OCI-LY1 (cell line): ENCODE measurements around the gene BRD3OS.

Experiments
- H2AFZ ChIP-seq: fragments of 200-600 bp; sonication (generic), shearing (Covaris generic); 2 replicates; pipeline ENCODE4 v1.6.0; 2014; ENCODE audit warnings: antibody characterized with exemption, mild to moderate bottlenecking, low read length
- H3F3A ChIP-seq: fragments of 200-600 bp; sonication (generic), shearing (Covaris generic); 2 replicates; pipeline ENCODE4 v1.6.0; 2014; ENCODE audit warnings: mild to moderate bottlenecking, antibody characterized with exemption, low read length, moderate library complexity; ENCODE audit not compliant: insufficient read depth
- H3K27ac ChIP-seq: fragments of 200-600 bp; sonication (generic); 2 replicates; pipeline ENCODE4 v1.5.1; 2014; ENCODE audit warnings: low read length, mixed run types, mild to moderate bottlenecking, low read depth; ENCODE audit not compliant: poor library complexity, severe bottlenecking
- H3K27me3 ChIP-seq: fragments of 200-600 bp; sonication (generic); 2 replicates; pipeline ENCODE4 v1.6.0; 2014; ENCODE audit warnings: antibody characterized with exemption, mild to moderate bottlenecking, low read length, moderate library complexity; ENCODE audit not compliant: insufficient read depth
- H3K36me3 ChIP-seq: fragments of 200-600 bp; sonication (generic); 2 replicates; pipeline ENCODE4 v1.6.1; 2014; ENCODE audit warnings: mild to moderate bottlenecking, antibody characterized with exemption, low read length, moderate library complexity, mixed read lengths; ENCODE audit not compliant: insufficient read depth
- H3K4me1 ChIP-seq: fragments of 200-600 bp; sonication (generic); 2 replicates; pipeline ENCODE4 v1.5.1; 2014; ENCODE audit warnings: mild to moderate bottlenecking, low read length, moderate library complexity; ENCODE audit not compliant: insufficient read depth, severe bottlenecking
- H3K4me2 ChIP-seq: fragments of 200-600 bp; sonication (generic), shearing (Covaris generic); 2 replicates; pipeline ENCODE4 v1.6.1; 2014; ENCODE audit warnings: low read length
- H3K4me3 ChIP-seq: fragments of 200-600 bp; sonication (generic); 2 replicates; pipeline ENCODE4 v1.5.1; 2014; ENCODE audit warnings: low read length, low read depth, mild to moderate bottlenecking, mixed read lengths; ENCODE audit not compliant: poor library complexity, severe bottlenecking
- H3K79me2 ChIP-seq: fragments of 200-600 bp; shearing (Covaris generic); 2 replicates; pipeline ENCODE4 v1.6.1; 2016; ENCODE audit warnings: mixed run types, low read length, mixed read lengths; ENCODE audit not compliant: insufficient read depth
- H3K9ac ChIP-seq: fragments of 200-600 bp; sonication (generic), shearing (Covaris generic); 2 replicates; pipeline ENCODE4 v1.6.1; 2014; ENCODE audit warnings: mild to moderate bottlenecking, low read length, mixed read lengths
- H3K9me2 ChIP-seq: fragments of 200-600 bp; sonication (generic), shearing (Covaris generic); 2 replicates; pipeline ENCODE4 v1.6.1; 2014; ENCODE audit warnings: low read depth, mild to moderate bottlenecking, low read length, mixed read lengths
- H3K9me3 ChIP-seq: fragments of 200-600 bp; shearing (Covaris generic); 2 replicates; pipeline ENCODE4 v1.6.1; 2014; ENCODE audit warnings: low read length, mixed read lengths
- H4K20me1 ChIP-seq: fragments of 200-600 bp; sonication (generic), shearing (Covaris generic); 2 replicates; pipeline ENCODE4 v1.6.0; 2016; ENCODE audit warnings: mild to moderate bottlenecking, low read length; ENCODE audit not compliant: insufficient read depth
- EZH2 ChIP-seq: fragments of 200-600 bp; sonication (generic), shearing (Covaris generic); IDR thresholded peaks from 2 replicates; pipeline ENCODE4 v1.8.0; 2017; ENCODE audit warnings: borderline replicate concordance, mixed run types, mild to moderate bottlenecking, antibody characterized with exemption, low read length, moderate library complexity, mixed read lengths
- TF ChIP-seq, protein P1 (sequence below): fragments of 200-600 bp; sonication (generic), shearing (Covaris generic); IDR thresholded peaks from 2 replicates; pipeline ENCODE4 v1.5.1; 2017; ENCODE audit warnings: mild to moderate bottlenecking, antibody characterized with exemption, low read length, moderate library complexity, mixed read lengths

The BRD3OS gene

DNA sequence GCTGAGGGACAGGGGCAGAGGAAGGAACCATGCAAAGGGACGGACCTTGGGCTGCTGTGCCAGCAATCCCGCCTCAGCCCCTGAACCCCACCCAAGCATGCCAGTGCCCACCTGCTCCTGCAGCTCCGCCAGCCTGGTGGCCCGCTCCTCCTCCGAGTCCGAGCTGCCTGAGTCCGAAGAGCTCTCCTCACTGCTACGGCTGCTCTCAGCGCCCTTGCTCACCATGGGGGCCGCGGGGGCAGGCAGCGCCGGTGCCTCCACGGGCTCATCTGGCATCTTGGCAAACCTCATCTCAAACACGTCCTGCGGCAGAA is 16.3 kb downstream of the BRD3OS start:
- H3K27me3 ChIP-seq, result no peaks in the 10 kb centered on the region
- H3K4me2 ChIP-seq, result no peak overlapping the region
- H3K4me1 ChIP-seq, result no peaks in the 10 kb centered on the region
- H3K9me3 ChIP-seq, result no peaks in the 10 kb centered on the region
- no peak overlapping the region for H3K9ac ChIP-seq
- H3K36me3 ChIP-seq, result peaks cover 7% of the 10 kb centered on the region
- no peaks in the 10 kb centered on the region for H3K9me2 ChIP-seq
- no peaks in the 10 kb centered on the region for H4K20me1 ChIP-seq
- no peaks in the 10 kb centered on the region for H3F3A ChIP-seq
- H3K79me2 ChIP-seq, result no peaks in the 10 kb centered on the region
- H3K4me3 ChIP-seq, result no peak overlapping the region
- TF ChIP-seq, protein P1, sequence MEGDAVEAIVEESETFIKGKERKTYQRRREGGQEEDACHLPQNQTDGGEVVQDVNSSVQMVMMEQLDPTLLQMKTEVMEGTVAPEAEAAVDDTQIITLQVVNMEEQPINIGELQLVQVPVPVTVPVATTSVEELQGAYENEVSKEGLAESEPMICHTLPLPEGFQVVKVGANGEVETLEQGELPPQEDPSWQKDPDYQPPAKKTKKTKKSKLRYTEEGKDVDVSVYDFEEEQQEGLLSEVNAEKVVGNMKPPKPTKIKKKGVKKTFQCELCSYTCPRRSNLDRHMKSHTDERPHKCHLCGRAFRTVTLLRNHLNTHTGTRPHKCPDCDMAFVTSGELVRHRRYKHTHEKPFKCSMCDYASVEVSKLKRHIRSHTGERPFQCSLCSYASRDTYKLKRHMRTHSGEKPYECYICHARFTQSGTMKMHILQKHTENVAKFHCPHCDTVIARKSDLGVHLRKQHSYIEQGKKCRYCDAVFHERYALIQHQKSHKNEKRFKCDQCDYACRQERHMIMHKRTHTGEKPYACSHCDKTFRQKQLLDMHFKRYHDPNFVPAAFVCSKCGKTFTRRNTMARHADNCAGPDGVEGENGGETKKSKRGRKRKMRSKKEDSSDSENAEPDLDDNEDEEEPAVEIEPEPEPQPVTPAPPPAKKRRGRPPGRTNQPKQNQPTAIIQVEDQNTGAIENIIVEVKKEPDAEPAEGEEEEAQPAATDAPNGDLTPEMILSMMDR, result no peak
- TF ChIP-seq EZH2, result no peak
- no peak overlapping the region for H3K27ac ChIP-seq
- H2AFZ ChIP-seq, result no peak overlapping the region

DNA sequence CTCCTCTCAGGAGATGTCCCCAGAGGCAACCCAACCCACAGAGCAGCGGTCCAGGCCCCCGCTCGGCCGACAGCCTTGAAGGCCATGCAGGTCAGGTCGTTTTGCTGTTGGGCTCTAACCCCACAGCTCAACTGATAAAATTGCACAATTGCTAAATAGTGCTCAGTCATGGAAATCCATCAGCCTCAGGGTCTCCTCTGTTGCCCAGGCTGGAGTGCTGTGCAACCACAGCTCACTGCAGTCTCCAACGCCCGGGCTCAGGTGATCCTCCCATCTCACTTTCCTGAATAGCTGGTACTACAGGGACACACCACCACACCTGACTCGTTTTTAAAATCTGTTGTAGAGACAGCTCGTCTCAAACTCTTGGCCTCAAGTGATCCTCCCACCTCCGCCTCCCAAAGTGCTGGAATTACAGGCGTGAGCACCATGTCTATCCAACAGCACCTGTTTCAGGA is 18.3 kb downstream of the BRD3OS start:
- no peaks in the 10 kb centered on the region for H4K20me1 ChIP-seq
- no peak overlapping the region for H3K27ac ChIP-seq
- no peaks in the 10 kb centered on the region for H3K4me1 ChIP-seq
- H3F3A ChIP-seq, result no peaks in the 10 kb centered on the region
- no peak overlapping the region for H3K4me2 ChIP-seq
- no peaks in the 10 kb centered on the region for H3K9me2 ChIP-seq
- H3K36me3 ChIP-seq, result peaks cover 2% of the 10 kb centered on the region; the same call in 1 of the 2 replicates
- TF ChIP-seq, protein P1, result no peak
- TF ChIP-seq EZH2, result no peak
- H3K79me2 ChIP-seq, result no peaks in the 10 kb centered on the region
- no peaks in the 10 kb centered on the region for H3K9me3 ChIP-seq
- no peak overlapping the region for H3K4me3 ChIP-seq
- no peak overlapping the region for H2AFZ ChIP-seq
- no peaks in the 10 kb centered on the region for H3K27me3 ChIP-seq
- no peak overlapping the region for H3K9ac ChIP-seq

DNA sequence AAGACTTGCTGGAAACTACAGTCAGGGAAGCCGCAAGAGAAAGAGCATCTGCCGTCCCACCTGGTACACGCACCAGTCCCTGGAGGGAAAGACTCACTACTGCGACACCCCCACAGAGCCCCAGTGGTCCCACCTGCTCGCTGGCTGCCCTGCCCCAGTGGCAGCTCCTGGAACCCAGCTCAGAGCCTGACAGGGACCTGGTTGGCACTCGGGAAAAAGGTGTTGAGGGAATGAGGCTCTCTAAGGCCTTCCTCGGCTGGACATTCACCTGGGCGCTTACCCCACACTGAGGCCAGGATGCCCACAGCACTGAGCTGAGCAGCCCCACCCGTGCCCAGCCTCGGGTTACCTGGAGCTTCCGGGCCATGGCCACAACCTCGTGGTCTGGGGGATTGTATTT is 19.7 kb downstream of the BRD3OS start:
- Histone ChIP-seq H3K36me3 (no peaks in the 10 kb centered on the region), H3K9me3 (no peaks in the 10 kb centered on the region), H3K4me2 (no peak overlapping the region), H3K9me2 (no peaks in the 10 kb centered on the region), H3K27ac (no peak overlapping the region), H4K20me1 (no peaks in the 10 kb centered on the region), H3K79me2 (no peaks in the 10 kb centered on the region), H2AFZ (no peak overlapping the region), H3K9ac (no peak overlapping the region), H3K4me1 (no peaks in the 10 kb centered on the region), H3F3A (no peaks in the 10 kb centered on the region), H3K4me3 (no peak overlapping the region), H3K27me3 (no peaks in the 10 kb centered on the region)
- no peak for TF ChIP-seq EZH2
- TF ChIP-seq, protein P1, result no peak
